Adrenal gland (tissue), 5 donors: ENCODE results near the gene RALY.

ENCODE experiments used
- POLR2A ChIP-seq, 2 donors: fragments of 450-650 bp; IDR thresholded peaks; one replicate each; pipeline ENCODE4 v1.6.1; 2017; ENCODE audit warnings: antibody characterized with exemption in 2 of 2, mild to moderate bottlenecking in 2 of 2, moderate library complexity in 1 of 2
- TF ChIP-seq, protein P1 (sequence below), 6 experiments: fragments of 450-650 bp in 4 of 6; fragments of 200-600 bp in 2 of 6; sonication (generic) in 1 of 6; IDR thresholded peaks; 1 replicate in 5 of 6; 2 replicates in 1 of 6; pipeline versions ENCODE4 v1.5.1 to v1.8.0; 2016 to 2021; ENCODE audit warnings: antibody characterized with exemption in 6 of 6, mild to moderate bottlenecking in 2 of 6, moderate library complexity in 1 of 6
- donor health status: DM: no; HTN: no; CAD: no.

DNA sequence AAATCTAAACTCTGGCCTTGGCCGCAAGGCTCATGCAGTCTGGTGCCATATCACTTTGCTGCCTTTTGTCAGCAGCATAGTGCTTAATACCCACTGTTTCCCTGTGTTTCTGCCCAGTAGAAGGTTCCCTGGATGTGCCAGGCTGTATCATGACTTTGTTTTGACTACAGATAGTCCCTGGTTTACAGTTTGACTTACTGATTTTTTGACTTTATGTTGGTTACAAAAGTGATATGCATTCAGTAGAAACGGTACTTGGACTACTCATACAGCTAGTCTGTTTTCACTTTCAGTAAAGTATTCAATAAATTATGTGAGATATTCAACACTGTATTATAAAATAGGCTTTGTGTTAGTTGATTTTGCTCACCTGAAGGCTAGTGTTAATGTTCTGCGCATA lies 19.0 kb downstream of the RALY start:
- TF ChIP-seq, protein P1, sequence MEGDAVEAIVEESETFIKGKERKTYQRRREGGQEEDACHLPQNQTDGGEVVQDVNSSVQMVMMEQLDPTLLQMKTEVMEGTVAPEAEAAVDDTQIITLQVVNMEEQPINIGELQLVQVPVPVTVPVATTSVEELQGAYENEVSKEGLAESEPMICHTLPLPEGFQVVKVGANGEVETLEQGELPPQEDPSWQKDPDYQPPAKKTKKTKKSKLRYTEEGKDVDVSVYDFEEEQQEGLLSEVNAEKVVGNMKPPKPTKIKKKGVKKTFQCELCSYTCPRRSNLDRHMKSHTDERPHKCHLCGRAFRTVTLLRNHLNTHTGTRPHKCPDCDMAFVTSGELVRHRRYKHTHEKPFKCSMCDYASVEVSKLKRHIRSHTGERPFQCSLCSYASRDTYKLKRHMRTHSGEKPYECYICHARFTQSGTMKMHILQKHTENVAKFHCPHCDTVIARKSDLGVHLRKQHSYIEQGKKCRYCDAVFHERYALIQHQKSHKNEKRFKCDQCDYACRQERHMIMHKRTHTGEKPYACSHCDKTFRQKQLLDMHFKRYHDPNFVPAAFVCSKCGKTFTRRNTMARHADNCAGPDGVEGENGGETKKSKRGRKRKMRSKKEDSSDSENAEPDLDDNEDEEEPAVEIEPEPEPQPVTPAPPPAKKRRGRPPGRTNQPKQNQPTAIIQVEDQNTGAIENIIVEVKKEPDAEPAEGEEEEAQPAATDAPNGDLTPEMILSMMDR (IDR thresholded peaks at IDR 0.05), result no peak
- TF ChIP-seq POLR2A (IDR thresholded peaks at IDR 0.05), result no peak
